B cell (primary cell): ENCODE measurements around the gene NLRP4. TPM values are rescaled to one million over a fixed set of nuclear protein-coding genes. Genes with fewer than 3 reads are reported as not detected.

ENCODE experiments used
- ATAC-seq: fragments of 200-7000 bp; cut with Tn5 transposase; one replicate; pipeline ENCODE4 v1.10.0; 2021; ENCODE audit warnings: low read depth, mild to moderate bottlenecking, moderate number of reproducible peaks, moderate library complexity
- CTCF ChIA-PET: fragments of 350-600 bp; sonication (Branson Sonifier 250); formaldehyde crosslinking; loops from one replicate; lab custom pipeline; 2021; ENCODE audit warnings: antibody characterized with exemption, inconsistent platforms; lab: Charles Lee
- POLR2A ChIA-PET: fragments of 350-600 bp; sonication (Branson Sonifier 250); formaldehyde crosslinking; loops from one replicate; lab custom pipeline; 2021; ENCODE audit warnings: antibody characterized with exemption; lab: Charles Lee
- DNase-seq: peaks from one replicate; pipeline ENCODE4 v3.0.0; 2013
- H2AFZ ChIP-seq: 2 replicates; pipeline ENCODE4 v1.6.1; 2012; ENCODE audit warnings: mild to moderate bottlenecking, low read depth, low read length; ENCODE audit not compliant: insufficient read depth, poor library complexity, severe bottlenecking
- H3K27ac ChIP-seq, 2 donors: 1 replicate in 1 of 2; 2 replicates in 1 of 2; pipeline ENCODE4 v1.5.1; 2012 to 2013; ENCODE audit warnings: low read length in 2 of 2, mild to moderate bottlenecking in 2 of 2, moderate library complexity in 1 of 2
- H3K27me3 ChIP-seq, 4 experiments: fragments of 200-600 bp in 1 of 4; sonication (generic) in 1 of 4; replicated peaks in 1 of 4; 1 replicate in 2 of 4; 2 replicates in 2 of 4; pipeline versions ENCODE4 v1.6.1 to v1.7.0; 2013 to 2016; ENCODE audit warnings: low read length in 3 of 4, mild to moderate bottlenecking in 2 of 4, mixed read lengths in 1 of 4, moderate library complexity in 1 of 4; ENCODE audit not compliant: insufficient read depth in 4 of 4, control insufficient read depth in 3 of 4; ENCODE audit errors: control extremely low read depth in 1 of 4
- H3K36me3 ChIP-seq, 2 experiments: replicated peaks in 1 of 2; 1 replicate in 1 of 2; 2 replicates in 1 of 2; pipeline versions ENCODE4 v1.6.1 to v1.7.1; 2013; ENCODE audit warnings: low read length in 1 of 2; ENCODE audit not compliant: insufficient read depth in 2 of 2, control insufficient read depth in 1 of 2; ENCODE audit errors: control extremely low read depth in 1 of 2, extremely low read depth in 1 of 2
- H3K4me1 ChIP-seq, 2 donors: fragments of 200-600 bp in 1 of 2; sonication (generic) in 1 of 2; 1 replicate in 1 of 2; 2 replicates in 1 of 2; pipeline versions ENCODE4 v1.5.1 to v1.6.1; 2013 to 2017; ENCODE audit warnings: low read length in 2 of 2; ENCODE audit not compliant: control insufficient read depth in 2 of 2, insufficient read depth in 2 of 2
- H3K4me2 ChIP-seq: replicated peaks from 2 replicates; pipeline ENCODE3; 2012; ENCODE audit warnings: mild to moderate bottlenecking, low read depth, low read length; ENCODE audit not compliant: poor library complexity, severe bottlenecking
- H3K4me3 ChIP-seq, 5 experiments: fragments of 200-600 bp in 1 of 5; sonication (generic) in 1 of 5; 1 replicate in 3 of 5; 2 replicates in 2 of 5; pipeline versions ENCODE4 v1.5.1 to v1.7.0; 2011 to 2016; ENCODE audit warnings: low read length in 4 of 5, mild to moderate bottlenecking in 4 of 5, low read depth in 2 of 5, control low read depth in 1 of 5, moderate library complexity in 1 of 5; ENCODE audit not compliant: insufficient read depth in 1 of 5; ENCODE audit errors: control extremely low read depth in 1 of 5, extremely low read depth in 1 of 5
- H3K79me2 ChIP-seq: fragments of 200-600 bp; sonication (generic); one replicate; pipeline ENCODE4 v1.6.0; 2016; ENCODE audit warnings: low read length; ENCODE audit not compliant: control insufficient read depth, insufficient read depth
- H3K9ac ChIP-seq: fragments of 200-600 bp; sonication (generic); 2 replicates; pipeline ENCODE4 v1.6.1; 2017; ENCODE audit warnings: mild to moderate bottlenecking, low read length, moderate library complexity
- H3K9me3 ChIP-seq, 3 donors: one replicate each; pipeline versions ENCODE4 v1.6.1 to v1.7.1; 2013; ENCODE audit warnings: low read length in 2 of 3; ENCODE audit not compliant: control insufficient read depth in 2 of 3, insufficient read depth in 1 of 3; ENCODE audit errors: control extremely low read depth in 1 of 3
- H4K20me1 ChIP-seq: 2 replicates; pipeline ENCODE4 v1.6.0; 2012; ENCODE audit warnings: mild to moderate bottlenecking, low read length; ENCODE audit not compliant: insufficient read depth, control insufficient read depth, poor library complexity, severe bottlenecking
- H3K27ac Mint-ChIP-seq: one replicate; pipeline ENCODE4 v1.8.0; 2021; ENCODE audit warnings: mixed read lengths
- H3K27me3 Mint-ChIP-seq: one replicate; pipeline ENCODE4 v1.8.0; 2021; ENCODE audit warnings: mixed read lengths
- H3K4me1 Mint-ChIP-seq: one replicate; pipeline ENCODE4 v1.8.0; 2021; ENCODE audit warnings: mixed read lengths
- H3K4me3 Mint-ChIP-seq: one replicate; pipeline ENCODE4 v1.8.0; 2021; ENCODE audit warnings: mixed read lengths
- H3K9me3 Mint-ChIP-seq: one replicate; pipeline ENCODE4 v1.8.0; 2022; ENCODE audit warnings: mixed read lengths; ENCODE audit not compliant: insufficient read depth
- EZH2 ChIP-seq: IDR thresholded peaks from 2 replicates; pipeline ENCODE4 v1.6.1; 2012; ENCODE audit warnings: borderline replicate concordance, low read depth, mild to moderate bottlenecking, moderate library complexity, low read length; ENCODE audit not compliant: insufficient read depth, poor library complexity, severe bottlenecking
- WGBS: methylation state at CpG from one replicate; pipeline ENCODE4 v1.1.5; 2013; ENCODE audit warnings: missing lambda C conversion rate; ENCODE audit not compliant: insufficient coverage; 5-methylcytosine and 5-hydroxymethylcytosine counted together
- intact Hi-C: fragments of 100-400 bp; cut with micrococcal nuclease; formaldehyde crosslinking; loops from one replicate; pipeline ENCODE4 v1.10.0; 2022
- polyA plus RNA-seq: library from polyadenylated mRNA; depleted of rRNA; stranded (reverse); fragments of >200 nt; gene quantifications from 2 replicates; pipeline ENCODE4 v1.2.3, GENCODE V29; 2012
- total RNA-seq, 2 donors: library from RNA; stranded (reverse); fragments of 120-200 nt in 1 of 2; gene quantifications; 1 replicate in 1 of 2; 2 replicates in 1 of 2; pipeline versions ENCODE4 v1.2.3 to v1.2.4, GENCODE V29; 2013 to 2022
- TF ChIP-seq, protein P1 (sequence below): fragments of 200-600 bp; IDR thresholded peaks from one replicate; pipeline ENCODE4 v1.8.0; 2022; ENCODE audit warnings: antibody characterized with exemption, mild to moderate bottlenecking

NLRP4 gene
- total and polyA plus RNA-seq, 2 donors (not counting 1 experiment from before 2014, with no cell fraction given), result 0.15 to 1.3 TPM

- no peak overlapping the region for H3K4me3 Mint-ChIP-seq
- no peak for ATAC-seq
- Histone ChIP-seq H2AFZ (no peak overlapping the region), H3K27me3 (no peaks in the 10 kb centered on the region), H4K20me1 (no peaks in the 10 kb centered on the region), H3K36me3 (no peaks in the 10 kb centered on the region), H3K9ac (no peak overlapping the region), H3K4me3 (no peak overlapping the region), H3K27ac (no peak overlapping the region), H3K9me3 (peaks cover 0 to 4% (median 0%) of the 10 kb centered on the region in 3 donors), H3K79me2 (no peaks in the 10 kb centered on the region), H3K4me1 (no peaks in the 10 kb centered on the region), H3K4me2 (no peak overlapping the region)
- WGBS, result 100% methylated on average over 1 of the region's 3 CpGs
- ChIA-PET POLR2A (no interaction called here), CTCF (interaction anchor here (1.2 kb wide), 1 partner anchor 42 kb away, joined by 3 read pairs; no protein-coding TSS in a partner anchor)
- peaks cover 3% of the 10 kb centered on the region for H3K9me3 Mint-ChIP-seq
- intact Hi-C loops, result no loop called here
- DNase-seq, result no peak
- no peaks in the 10 kb centered on the region for H3K27me3 Mint-ChIP-seq
- no peak for TF ChIP-seq EZH2
- TF ChIP-seq, protein P1, sequence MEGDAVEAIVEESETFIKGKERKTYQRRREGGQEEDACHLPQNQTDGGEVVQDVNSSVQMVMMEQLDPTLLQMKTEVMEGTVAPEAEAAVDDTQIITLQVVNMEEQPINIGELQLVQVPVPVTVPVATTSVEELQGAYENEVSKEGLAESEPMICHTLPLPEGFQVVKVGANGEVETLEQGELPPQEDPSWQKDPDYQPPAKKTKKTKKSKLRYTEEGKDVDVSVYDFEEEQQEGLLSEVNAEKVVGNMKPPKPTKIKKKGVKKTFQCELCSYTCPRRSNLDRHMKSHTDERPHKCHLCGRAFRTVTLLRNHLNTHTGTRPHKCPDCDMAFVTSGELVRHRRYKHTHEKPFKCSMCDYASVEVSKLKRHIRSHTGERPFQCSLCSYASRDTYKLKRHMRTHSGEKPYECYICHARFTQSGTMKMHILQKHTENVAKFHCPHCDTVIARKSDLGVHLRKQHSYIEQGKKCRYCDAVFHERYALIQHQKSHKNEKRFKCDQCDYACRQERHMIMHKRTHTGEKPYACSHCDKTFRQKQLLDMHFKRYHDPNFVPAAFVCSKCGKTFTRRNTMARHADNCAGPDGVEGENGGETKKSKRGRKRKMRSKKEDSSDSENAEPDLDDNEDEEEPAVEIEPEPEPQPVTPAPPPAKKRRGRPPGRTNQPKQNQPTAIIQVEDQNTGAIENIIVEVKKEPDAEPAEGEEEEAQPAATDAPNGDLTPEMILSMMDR, result no peak
- no peak overlapping the region for H3K27ac Mint-ChIP-seq
- H3K4me1 Mint-ChIP-seq, result no peaks in the 10 kb centered on the region
Observed at GRCh38 chr19:55838251-55838650, 1.9 kb downstream of the NLRP4 start.

GRCh38 chr19:55838906-55839305 lies 2.6 kb downstream of the NLRP4 start:
- TF ChIP-seq, protein P1, result no peak
- TF ChIP-seq EZH2, result no peak
- no peak overlapping the region for H2AFZ ChIP-seq
- H3K4me2 ChIP-seq, result no peak overlapping the region
- H3K9me3 Mint-ChIP-seq, result peaks cover 3% of the 10 kb centered on the region
- H3K27ac ChIP-seq, result no peak overlapping the region
- ChIA-PET POLR2A (no interaction called here), CTCF (interaction anchor here (1.2 kb wide), 1 partner anchor 42 kb away, joined by 3 read pairs; no protein-coding TSS in a partner anchor)
- no peaks in the 10 kb centered on the region for H3K79me2 ChIP-seq
- H3K27me3 ChIP-seq, result no peaks in the 10 kb centered on the region
- no peaks in the 10 kb centered on the region for H3K4me1 Mint-ChIP-seq
- intact Hi-C loops, result no loop called here
- H3K4me3 ChIP-seq, result no peak overlapping the region
- no peaks in the 10 kb centered on the region for H3K4me1 ChIP-seq
- no CpG with 5 or more reads among the region's 4 CpGs for WGBS
- H3K27ac Mint-ChIP-seq, result no peak overlapping the region
- no peaks in the 10 kb centered on the region for H4K20me1 ChIP-seq
- H3K27me3 Mint-ChIP-seq, result no peaks in the 10 kb centered on the region
- no peaks in the 10 kb centered on the region for H3K36me3 ChIP-seq
- DNase-seq (no peak), ATAC-seq (no peak)
- no peak overlapping the region for H3K4me3 Mint-ChIP-seq
- no peak overlapping the region for H3K9ac ChIP-seq
- peaks cover 0 to 4% (median 0%) of the 10 kb centered on the region in 3 donors for H3K9me3 ChIP-seq
